K562 (cell line): ENCODE results near the gene ZNF335. TPM values are rescaled to one million over a fixed set of nuclear protein-coding genes. Genes with fewer than 3 reads are reported as not detected.

Source experiments
- BCL6 ChIP-seq: fragments of 250-450 bp; sonication (Bioruptor Pico); IDR thresholded peaks from 2 replicates; pipeline ENCODE4 v1.4.0; 2020
- ELF4 ChIP-seq: fragments of 450-650 bp; formaldehyde crosslinking; IDR thresholded peaks from 2 replicates; pipeline ENCODE4 v1.4.0; 2022; ENCODE audit warnings: missing genetic modification characterization
- GATAD2A ChIP-seq: fragments of 450-650 bp; IDR thresholded peaks from 2 replicates; pipeline ENCODE4 v1.6.1; 2017
- KAT2B ChIP-seq: IDR thresholded peaks from one replicate; pipeline ENCODE4 v1.6.1; 2012; ENCODE audit warnings: low read depth, mild to moderate bottlenecking, control low read depth, inconsistent platforms, low read length, moderate library complexity
- POLR2AphosphoS2 ChIP-seq: IDR thresholded peaks from 2 replicates; pipeline ENCODE4 v1.6.1; 2012; ENCODE audit warnings: low read length, improper control_type of control experiment
- PRPF4 ChIP-seq: fragments of 200-400 bp; formaldehyde crosslinking; IDR thresholded peaks from one replicate; pipeline ENCODE4 v1.6.1; 2017; ENCODE audit warnings: low read length, low read depth, mild to moderate bottlenecking; ENCODE audit not compliant: insufficient read depth, poor library complexity, severe bottlenecking
- ZEB2 ChIP-seq: fragments of 450-650 bp; IDR thresholded peaks from 2 replicates; pipeline ENCODE4 v1.6.1; 2016
- ZNF133 ChIP-seq: fragments of 250-450 bp; sonication (Bioruptor Pico); IDR thresholded peaks from 2 replicates; pipeline ENCODE4 v1.4.0; 2020; ENCODE audit warnings: mild to moderate bottlenecking
- ZNF263 ChIP-seq: sonication (generic); formaldehyde crosslinking; IDR thresholded peaks from 2 replicates; pipeline ENCODE4 v1.8.0; 2022; ENCODE audit warnings: mild to moderate bottlenecking, missing genetic modification reagents, borderline replicate concordance
- ZNF644 ChIP-seq: fragments of 200-800 bp; sonication (Bioruptor generic); IDR thresholded peaks from 2 replicates; pipeline ENCODE4 v1.6.1; 2016; ENCODE audit warnings: low read depth, missing genetic modification characterization, missing compliant biosample characterization
- polyA plus RNA-seq, 8 experiments: library from polyadenylated mRNA; depleted of rRNA in 4 of 8; stranded (reverse) in 5 of 8; unstranded in 3 of 8; fragments of >200 nt; fragmentation: Nextera tagmentation in 2 of 8; fragmentation: Illumina TruSeq in 1 of 8; extraction: Ambion mirVana in 2 of 8; extraction: Trizol in 1 of 8; gene quantifications; 2 replicates each; pipeline versions ENCODE4 v1.2.1 to v1.2.3, GENCODE V29; 2011 to 2014; ENCODE audit warnings: inconsistent platforms in 1 of 8, missing spikeins in 1 of 8
- total RNA-seq, 7 experiments: library from RNA; depleted of rRNA in 6 of 7; stranded (reverse); fragments of >200 nt in 6 of 7; fragmentation: Illumina TruSeq in 2 of 7; extraction: Trizol in 2 of 7; gene quantifications; 2 replicates each; pipeline versions ENCODE4 v1.2.1 to v1.2.3, GENCODE V29; 2011 to 2021; ENCODE audit warnings: low replicate concordance in 1 of 7
- TF ChIP-seq, protein P1 (sequence below): fragments of 150-350 bp; IDR thresholded peaks from 2 replicates; pipeline ENCODE4 v1.6.1; 2014; ENCODE audit warnings: low read depth, mild to moderate bottlenecking, low read length, borderline replicate concordance
- TF ChIP-seq, protein P2 (sequence below), 2 experiments: fragments of 450-650 bp; IDR thresholded peaks; 2 replicates each; pipeline ENCODE4 v1.6.1; 2018; ENCODE audit warnings: mild to moderate bottlenecking in 2 of 2, low read depth in 1 of 2; ENCODE audit not compliant: partially characterized antibody in 2 of 2
- TF ChIP-seq, protein P3 (sequence below): fragments of 450-650 bp; formaldehyde crosslinking; IDR thresholded peaks from 2 replicates; pipeline ENCODE4 v1.4.0; 2020; ENCODE audit warnings: mild to moderate bottlenecking, moderate library complexity
- TF ChIP-seq, protein P4 (sequence below): sonication (generic); formaldehyde crosslinking; IDR thresholded peaks from 2 replicates; pipeline ENCODE4 v1.8.0; 2022; ENCODE audit warnings: missing genetic modification reagents, mild to moderate bottlenecking, borderline replicate concordance

Gene ZNF335
- total and polyA plus RNA-seq, 9 of the 15 experiments (the other 6 are each of a cell fraction or from before 2014, with no cell fraction given): 0.39 to 16.0 (median 7.6) TPM

DNA sequence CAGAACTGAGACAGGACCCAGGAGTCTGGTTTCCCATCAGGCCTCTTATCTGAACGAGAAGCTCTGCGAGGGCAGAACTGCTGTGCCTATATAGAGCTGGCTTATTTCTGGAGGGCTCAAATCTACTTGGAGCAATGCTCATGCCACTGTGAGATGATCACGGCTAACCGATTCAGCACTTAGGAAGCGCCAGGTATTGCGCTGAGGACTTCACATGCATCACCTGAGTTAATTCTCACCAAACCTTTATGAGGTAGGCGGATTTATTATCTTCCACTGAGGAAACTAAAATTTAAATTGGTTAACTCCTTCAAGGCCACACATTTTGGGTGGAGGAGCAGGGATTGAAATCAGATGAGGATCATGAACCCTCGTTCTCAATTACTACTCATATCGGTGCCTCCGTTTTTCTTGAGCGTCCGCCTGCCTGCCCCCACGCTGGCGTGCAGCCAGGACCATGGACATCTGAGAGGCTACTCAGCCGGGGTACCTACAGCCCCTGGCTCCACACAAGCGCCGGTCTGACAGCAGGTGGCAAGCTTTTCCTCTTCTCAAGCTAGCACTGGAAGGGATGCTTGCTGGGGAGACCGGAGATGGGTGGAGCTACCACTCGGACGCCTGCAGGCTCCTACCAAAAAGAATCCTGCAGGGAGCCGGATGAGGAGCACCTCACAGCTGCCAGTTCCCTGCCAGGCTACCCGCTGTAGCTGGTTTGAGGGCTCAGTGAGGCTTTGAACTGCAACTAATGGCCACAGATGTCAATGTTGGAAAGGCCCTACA is 38.5 kb downstream of the ZNF335 start (continued):
- TF ChIP-seq, protein P1, sequence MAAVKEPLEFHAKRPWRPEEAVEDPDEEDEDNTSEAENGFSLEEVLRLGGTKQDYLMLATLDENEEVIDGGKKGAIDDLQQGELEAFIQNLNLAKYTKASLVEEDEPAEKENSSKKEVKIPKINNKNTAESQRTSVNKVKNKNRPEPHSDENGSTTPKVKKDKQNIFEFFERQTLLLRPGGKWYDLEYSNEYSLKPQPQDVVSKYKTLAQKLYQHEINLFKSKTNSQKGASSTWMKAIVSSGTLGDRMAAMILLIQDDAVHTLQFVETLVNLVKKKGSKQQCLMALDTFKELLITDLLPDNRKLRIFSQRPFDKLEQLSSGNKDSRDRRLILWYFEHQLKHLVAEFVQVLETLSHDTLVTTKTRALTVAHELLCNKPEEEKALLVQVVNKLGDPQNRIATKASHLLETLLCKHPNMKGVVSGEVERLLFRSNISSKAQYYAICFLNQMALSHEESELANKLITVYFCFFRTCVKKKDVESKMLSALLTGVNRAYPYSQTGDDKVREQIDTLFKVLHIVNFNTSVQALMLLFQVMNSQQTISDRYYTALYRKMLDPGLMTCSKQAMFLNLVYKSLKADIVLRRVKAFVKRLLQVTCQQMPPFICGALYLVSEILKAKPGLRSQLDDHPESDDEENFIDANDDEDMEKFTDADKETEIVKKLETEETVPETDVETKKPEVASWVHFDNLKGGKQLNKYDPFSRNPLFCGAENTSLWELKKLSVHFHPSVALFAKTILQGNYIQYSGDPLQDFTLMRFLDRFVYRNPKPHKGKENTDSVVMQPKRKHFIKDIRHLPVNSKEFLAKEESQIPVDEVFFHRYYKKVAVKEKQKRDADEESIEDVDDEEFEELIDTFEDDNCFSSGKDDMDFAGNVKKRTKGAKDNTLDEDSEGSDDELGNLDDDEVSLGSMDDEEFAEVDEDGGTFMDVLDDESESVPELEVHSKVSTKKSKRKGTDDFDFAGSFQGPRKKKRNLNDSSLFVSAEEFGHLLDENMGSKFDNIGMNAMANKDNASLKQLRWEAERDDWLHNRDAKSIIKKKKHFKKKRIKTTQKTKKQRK: no peak
- 0 out of 2 replicates have a peak, but pooled peaks have one; percentile 44 for TF ChIP-seq ZEB2
- peak; percentile 59; the same call in 1 of the 2 replicates for TF ChIP-seq ZNF263 (CRISPR knock-in tag)
- TF ChIP-seq PRPF4: no peak
- TF ChIP-seq BCL6 (CRISPR knock-in tag): no peak
- TF ChIP-seq, protein P2, sequence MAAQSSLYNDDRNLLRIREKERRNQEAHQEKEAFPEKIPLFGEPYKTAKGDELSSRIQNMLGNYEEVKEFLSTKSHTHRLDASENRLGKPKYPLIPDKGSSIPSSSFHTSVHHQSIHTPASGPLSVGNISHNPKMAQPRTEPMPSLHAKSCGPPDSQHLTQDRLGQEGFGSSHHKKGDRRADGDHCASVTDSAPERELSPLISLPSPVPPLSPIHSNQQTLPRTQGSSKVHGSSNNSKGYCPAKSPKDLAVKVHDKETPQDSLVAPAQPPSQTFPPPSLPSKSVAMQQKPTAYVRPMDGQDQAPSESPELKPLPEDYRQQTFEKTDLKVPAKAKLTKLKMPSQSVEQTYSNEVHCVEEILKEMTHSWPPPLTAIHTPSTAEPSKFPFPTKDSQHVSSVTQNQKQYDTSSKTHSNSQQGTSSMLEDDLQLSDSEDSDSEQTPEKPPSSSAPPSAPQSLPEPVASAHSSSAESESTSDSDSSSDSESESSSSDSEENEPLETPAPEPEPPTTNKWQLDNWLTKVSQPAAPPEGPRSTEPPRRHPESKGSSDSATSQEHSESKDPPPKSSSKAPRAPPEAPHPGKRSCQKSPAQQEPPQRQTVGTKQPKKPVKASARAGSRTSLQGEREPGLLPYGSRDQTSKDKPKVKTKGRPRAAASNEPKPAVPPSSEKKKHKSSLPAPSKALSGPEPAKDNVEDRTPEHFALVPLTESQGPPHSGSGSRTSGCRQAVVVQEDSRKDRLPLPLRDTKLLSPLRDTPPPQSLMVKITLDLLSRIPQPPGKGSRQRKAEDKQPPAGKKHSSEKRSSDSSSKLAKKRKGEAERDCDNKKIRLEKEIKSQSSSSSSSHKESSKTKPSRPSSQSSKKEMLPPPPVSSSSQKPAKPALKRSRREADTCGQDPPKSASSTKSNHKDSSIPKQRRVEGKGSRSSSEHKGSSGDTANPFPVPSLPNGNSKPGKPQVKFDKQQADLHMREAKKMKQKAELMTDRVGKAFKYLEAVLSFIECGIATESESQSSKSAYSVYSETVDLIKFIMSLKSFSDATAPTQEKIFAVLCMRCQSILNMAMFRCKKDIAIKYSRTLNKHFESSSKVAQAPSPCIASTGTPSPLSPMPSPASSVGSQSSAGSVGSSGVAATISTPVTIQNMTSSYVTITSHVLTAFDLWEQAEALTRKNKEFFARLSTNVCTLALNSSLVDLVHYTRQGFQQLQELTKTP (IDR thresholded peaks at IDR 0.05; ENCODE audit: low read depth in 1 of 2, partially characterized antibody in 2 of 2): no peak
- no peak for TF ChIP-seq ZNF644 (tag)
- TF ChIP-seq, protein P3, sequence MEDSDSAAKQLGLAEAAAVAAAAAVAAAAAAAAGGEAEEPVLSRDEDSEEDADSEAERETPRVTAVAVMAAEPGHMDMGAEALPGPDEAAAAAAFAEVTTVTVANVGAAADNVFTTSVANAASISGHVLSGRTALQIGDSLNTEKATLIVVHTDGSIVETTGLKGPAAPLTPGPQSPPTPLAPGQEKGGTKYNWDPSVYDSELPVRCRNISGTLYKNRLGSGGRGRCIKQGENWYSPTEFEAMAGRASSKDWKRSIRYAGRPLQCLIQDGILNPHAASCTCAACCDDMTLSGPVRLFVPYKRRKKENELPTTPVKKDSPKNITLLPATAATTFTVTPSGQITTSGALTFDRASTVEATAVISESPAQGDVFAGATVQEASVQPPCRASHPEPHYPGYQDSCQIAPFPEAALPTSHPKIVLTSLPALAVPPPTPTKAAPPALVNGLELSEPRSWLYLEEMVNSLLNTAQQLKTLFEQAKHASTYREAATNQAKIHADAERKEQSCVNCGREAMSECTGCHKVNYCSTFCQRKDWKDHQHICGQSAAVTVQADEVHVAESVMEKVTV (CRISPR knock-in tag): peak; percentile 23; the same call in 1 of the 2 replicates
- TF ChIP-seq, protein P4, sequence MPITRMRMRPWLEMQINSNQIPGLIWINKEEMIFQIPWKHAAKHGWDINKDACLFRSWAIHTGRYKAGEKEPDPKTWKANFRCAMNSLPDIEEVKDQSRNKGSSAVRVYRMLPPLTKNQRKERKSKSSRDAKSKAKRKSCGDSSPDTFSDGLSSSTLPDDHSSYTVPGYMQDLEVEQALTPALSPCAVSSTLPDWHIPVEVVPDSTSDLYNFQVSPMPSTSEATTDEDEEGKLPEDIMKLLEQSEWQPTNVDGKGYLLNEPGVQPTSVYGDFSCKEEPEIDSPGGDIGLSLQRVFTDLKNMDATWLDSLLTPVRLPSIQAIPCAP (CRISPR knock-in tag): no peak
- no peak for TF ChIP-seq ELF4 (CRISPR knock-in tag)
- TF ChIP-seq ZNF133 (CRISPR knock-in tag): no peak
- 0 out of 2 replicates have a peak, but pooled peaks have one; percentile 56 for TF ChIP-seq POLR2AphosphoS2
- no peak for TF ChIP-seq GATAD2A
- no peak for TF ChIP-seq KAT2B
